ENCODE measurements around the gene DYNC1LI1. TPM values are rescaled to one million over a fixed set of nuclear protein-coding genes. Genes with fewer than 3 reads are reported as not detected.

DYNC1LI1 gene
- total and polyA plus RNA-seq, 4 donors, result 18.3 to 50.7 (median 33.5) TPM

GRCh38 chr3:32592696-32593353, 22.2 kb upstream of the DYNC1LI1 start:
- H3K27ac ChIP-seq (ENCODE audit: low read depth in 1 of 2, low read length in 1 of 2), result no peak overlapping the region
- no peak overlapping the region for H3K4me3 ChIP-seq
- no peak for ATAC-seq (ENCODE audit: insufficient read depth, low FRiP score)
- no peaks in the 10 kb centered on the region for H3K36me3 ChIP-seq (ENCODE audit: control insufficient read depth in 4 of 4, insufficient read depth in 4 of 4, low read length in 4 of 4)
- H3K4me1 ChIP-seq (ENCODE audit: control insufficient read depth in 5 of 5, insufficient read depth in 5 of 5, low read length in 5 of 5), result peaks cover 0 to 16% (median 4%) of the 10 kb centered on the region in 5 donors
- no peaks in the 10 kb centered on the region for H3K27me3 ChIP-seq (ENCODE audit: control insufficient read depth in 3 of 3, insufficient read depth in 3 of 3, low read length in 2 of 3)
- TF ChIP-seq, protein P1, sequence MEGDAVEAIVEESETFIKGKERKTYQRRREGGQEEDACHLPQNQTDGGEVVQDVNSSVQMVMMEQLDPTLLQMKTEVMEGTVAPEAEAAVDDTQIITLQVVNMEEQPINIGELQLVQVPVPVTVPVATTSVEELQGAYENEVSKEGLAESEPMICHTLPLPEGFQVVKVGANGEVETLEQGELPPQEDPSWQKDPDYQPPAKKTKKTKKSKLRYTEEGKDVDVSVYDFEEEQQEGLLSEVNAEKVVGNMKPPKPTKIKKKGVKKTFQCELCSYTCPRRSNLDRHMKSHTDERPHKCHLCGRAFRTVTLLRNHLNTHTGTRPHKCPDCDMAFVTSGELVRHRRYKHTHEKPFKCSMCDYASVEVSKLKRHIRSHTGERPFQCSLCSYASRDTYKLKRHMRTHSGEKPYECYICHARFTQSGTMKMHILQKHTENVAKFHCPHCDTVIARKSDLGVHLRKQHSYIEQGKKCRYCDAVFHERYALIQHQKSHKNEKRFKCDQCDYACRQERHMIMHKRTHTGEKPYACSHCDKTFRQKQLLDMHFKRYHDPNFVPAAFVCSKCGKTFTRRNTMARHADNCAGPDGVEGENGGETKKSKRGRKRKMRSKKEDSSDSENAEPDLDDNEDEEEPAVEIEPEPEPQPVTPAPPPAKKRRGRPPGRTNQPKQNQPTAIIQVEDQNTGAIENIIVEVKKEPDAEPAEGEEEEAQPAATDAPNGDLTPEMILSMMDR (IDR thresholded peaks at IDR 0.05; ENCODE audit: control extremely low read depth, extremely low read depth), result no peak
- H3K9me3 ChIP-seq (ENCODE audit: control insufficient read depth in 4 of 4, insufficient read depth in 3 of 4, low read length in 3 of 4), result no peaks in the 10 kb centered on the region
- 83 to 90% methylated on average over 28 of the region's 28 CpGs for WGBS, 2 donors
- DNase-seq, result no peak
- H3K9ac ChIP-seq (ENCODE audit: insufficient read depth in 1 of 2, low read length in 2 of 2), result no peak overlapping the region

GRCh38 chr3:32592011-32592410, 21.4 kb upstream of the DYNC1LI1 start:
- 87 to 91% methylated on average over 2 of the region's 2 CpGs for WGBS, 2 donors
- H3K27me3 ChIP-seq (ENCODE audit: control insufficient read depth in 3 of 3, insufficient read depth in 3 of 3, low read length in 2 of 3), result no peaks in the 10 kb centered on the region
- TF ChIP-seq, protein P1 (IDR thresholded peaks at IDR 0.05; ENCODE audit: control extremely low read depth, extremely low read depth), result no peak
- H3K9ac ChIP-seq (ENCODE audit: insufficient read depth in 1 of 2, low read length in 2 of 2), result no peak overlapping the region
- DNase-seq (no peak), ATAC-seq (ENCODE audit: insufficient read depth, low FRiP score) (no peak)
- no peaks in the 10 kb centered on the region for H3K9me3 ChIP-seq (ENCODE audit: control insufficient read depth in 4 of 4, insufficient read depth in 3 of 4, low read length in 3 of 4)
- peaks cover 0 to 16% (median 4%) of the 10 kb centered on the region in 5 donors for H3K4me1 ChIP-seq (ENCODE audit: control insufficient read depth in 5 of 5, insufficient read depth in 5 of 5, low read length in 5 of 5)
- no peaks in the 10 kb centered on the region for H3K36me3 ChIP-seq (ENCODE audit: control insufficient read depth in 4 of 4, insufficient read depth in 4 of 4, low read length in 4 of 4)
- H3K27ac ChIP-seq (ENCODE audit: low read depth in 1 of 2, low read length in 1 of 2), result no peak overlapping the region
- H3K4me3 ChIP-seq, result no peak overlapping the region

GRCh38 chr3:32591186-32591585, 20.5 kb upstream of the DYNC1LI1 start:
- 96 to 98% methylated on average over 4 of the region's 4 CpGs for WGBS, 2 donors

More at GRCh38 chr3:32591186-32591585, 20.5 kb upstream of the DYNC1LI1 start:
- H3K36me3 ChIP-seq (ENCODE audit: control insufficient read depth in 4 of 4, insufficient read depth in 4 of 4, low read length in 4 of 4), result no peaks in the 10 kb centered on the region
- TF ChIP-seq, protein P1 (IDR thresholded peaks at IDR 0.05; ENCODE audit: control extremely low read depth, extremely low read depth), result no peak
- ATAC-seq (ENCODE audit: insufficient read depth, low FRiP score) (no peak), DNase-seq (no peak)
- H3K4me1 ChIP-seq (ENCODE audit: control insufficient read depth in 5 of 5, insufficient read depth in 5 of 5, low read length in 5 of 5), result peaks cover 0 to 10% (median 4%) of the 10 kb centered on the region in 5 donors
- H3K4me3 ChIP-seq, result no peak overlapping the region
- H3K9ac ChIP-seq (ENCODE audit: insufficient read depth in 1 of 2, low read length in 2 of 2), result no peak overlapping the region
- H3K27ac ChIP-seq (ENCODE audit: low read depth in 1 of 2, low read length in 1 of 2), result no peak overlapping the region
- no peaks in the 10 kb centered on the region for H3K9me3 ChIP-seq (ENCODE audit: control insufficient read depth in 4 of 4, insufficient read depth in 3 of 4, low read length in 3 of 4)
- no peaks in the 10 kb centered on the region for H3K27me3 ChIP-seq (ENCODE audit: control insufficient read depth in 3 of 3, insufficient read depth in 3 of 3, low read length in 2 of 3)
